ENCODE results near the gene PPP1R8.
"Not testable (repeated sequence)": the region's sequence is repeated elsewhere in the genome, so short reads cannot be mapped to it uniquely, and the experiment has no call there.

The PPP1R8 gene

DNA sequence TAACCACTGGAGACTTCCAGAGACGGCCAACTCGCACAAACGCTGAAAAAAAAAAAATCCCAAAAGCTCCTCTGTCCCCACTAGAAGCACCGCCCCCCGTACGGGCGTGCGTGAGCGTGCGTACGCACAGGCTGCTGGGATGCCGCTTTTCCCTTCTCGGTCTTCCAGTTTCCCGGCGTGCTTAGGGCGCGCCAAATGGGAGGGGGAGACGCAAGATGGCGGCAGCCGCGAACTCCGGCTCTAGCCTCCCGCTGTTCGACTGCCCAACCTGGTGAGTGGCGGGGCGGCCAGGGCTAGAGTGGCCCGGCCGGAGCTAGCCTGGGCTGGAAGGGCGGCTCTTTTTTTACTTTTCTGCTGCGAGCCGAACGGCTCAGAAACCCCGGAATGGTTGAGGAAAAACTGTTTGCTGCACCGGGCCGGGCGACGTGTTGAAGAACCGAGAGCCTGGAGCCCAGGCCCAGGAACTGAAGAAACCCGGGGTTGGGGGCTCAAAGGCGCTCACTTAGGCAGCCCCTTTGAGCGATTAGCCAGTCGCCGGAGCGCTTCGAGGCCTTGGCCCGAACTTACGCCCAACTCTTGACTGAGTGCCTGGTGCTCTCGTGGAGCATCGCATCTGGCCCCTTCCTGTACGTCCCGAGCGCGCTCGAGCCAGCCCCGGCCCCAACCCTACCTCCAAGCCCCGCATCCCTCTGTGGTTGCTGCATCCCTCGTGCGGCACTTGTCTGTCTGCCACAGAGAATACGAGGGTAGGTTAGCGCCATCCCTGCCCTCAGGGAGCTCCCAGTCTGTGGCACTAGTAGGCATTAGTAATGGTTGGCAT, at the start of gene PPP1R8:
PPP1R8 (plus strand) TSS at position 162 of the 820 bp plus-strand sequence; CDS start at position 216, 54 bp downstream.
- peak; percentile 95 for DNase-seq (ENCODE audit: low spot score)

DNA sequence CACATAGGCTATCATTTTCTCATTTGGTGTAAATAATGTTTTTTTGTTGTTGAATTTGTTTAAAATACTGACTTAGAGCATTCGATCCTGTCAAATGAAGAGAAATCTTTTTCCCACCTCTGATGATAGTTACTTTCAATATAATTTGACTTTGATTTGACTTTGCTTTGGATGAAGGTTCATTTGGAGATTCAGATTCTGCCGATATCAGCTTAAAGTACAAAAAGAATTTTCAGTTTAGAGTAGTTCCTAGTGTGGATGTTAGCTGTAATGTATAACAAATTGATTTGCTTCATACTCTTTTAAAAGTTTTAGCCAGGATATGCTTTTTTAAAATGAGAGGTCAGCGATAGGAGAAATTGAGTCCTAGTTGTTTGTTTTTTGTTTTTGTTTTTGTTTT, 47.6 kb upstream of the PPP1R8 start:
- no peak for DNase-seq (ENCODE audit: low spot score)

DNA sequence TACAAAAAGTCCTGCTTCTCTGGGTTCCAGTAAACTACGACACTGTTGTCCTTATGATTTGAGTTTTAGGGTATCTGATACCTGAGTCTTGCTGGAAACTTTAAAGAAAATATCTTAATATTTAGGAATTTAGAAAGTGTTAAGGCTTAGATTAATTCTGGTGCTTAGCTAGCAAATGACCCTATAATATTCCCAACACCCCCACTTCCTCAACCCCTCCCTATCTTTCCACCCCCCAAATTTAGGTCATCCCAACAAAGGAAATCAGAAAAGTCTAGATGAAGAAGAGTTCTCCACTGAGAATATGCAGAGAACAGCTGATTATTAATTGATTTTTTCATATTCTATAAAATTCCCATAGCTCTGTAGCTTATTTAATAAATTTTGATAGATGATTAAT, 45.9 kb upstream of the PPP1R8 start:
- DNase-seq (ENCODE audit: low spot score) = no peak

DNA sequence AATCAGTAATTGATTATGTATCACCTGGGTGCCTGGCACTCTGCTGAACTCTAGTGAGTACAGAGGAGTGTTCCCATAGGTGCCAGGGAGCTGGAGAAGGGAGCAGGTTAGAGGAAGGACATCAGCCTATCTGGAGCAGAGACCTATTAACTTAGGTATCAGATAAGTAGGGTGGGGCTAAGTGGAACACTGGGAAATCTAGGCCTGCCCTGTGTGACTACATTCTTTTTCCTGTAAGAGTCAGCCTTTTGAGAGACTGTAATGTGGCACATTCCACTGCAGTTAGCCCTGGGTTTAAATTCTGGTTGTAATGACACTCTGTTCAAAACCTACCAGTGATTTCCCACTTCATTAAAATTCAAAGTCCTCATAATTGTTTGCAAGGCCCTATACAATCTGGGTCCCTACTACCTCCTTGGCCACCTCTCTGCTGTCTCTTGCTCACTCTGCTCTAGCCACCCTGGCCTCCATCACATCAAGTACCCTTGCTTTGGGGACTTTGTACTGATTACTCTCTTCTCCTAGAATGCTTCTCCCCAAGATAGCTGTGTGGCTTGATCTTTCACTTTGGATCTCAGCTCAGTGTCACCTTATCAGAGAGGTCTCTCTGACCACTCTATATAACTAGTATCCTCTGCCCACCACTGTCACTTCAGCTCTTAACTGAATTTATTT, 44.7 kb upstream of the PPP1R8 start:
- no peak for DNase-seq (ENCODE audit: low spot score)

DNA sequence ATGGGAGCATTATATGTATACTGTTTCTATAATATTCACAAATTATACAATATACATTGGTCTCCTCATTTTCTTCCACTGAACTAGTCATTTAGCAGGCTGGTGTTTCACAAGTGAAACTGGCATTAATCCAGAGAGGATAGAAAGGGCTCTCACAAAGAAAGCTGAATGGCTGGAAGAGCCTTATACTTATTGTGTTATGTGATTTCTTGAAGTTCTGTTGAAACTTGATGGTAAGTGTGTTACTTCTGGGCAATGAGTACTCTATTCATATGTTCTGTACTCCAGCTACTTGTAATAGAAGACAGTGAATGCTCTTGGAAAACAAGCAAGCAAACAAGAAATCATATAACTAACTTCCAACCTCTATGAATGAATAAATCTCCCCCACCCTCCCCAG, 42.7 kb upstream of the PPP1R8 start:
- no peak for DNase-seq (ENCODE audit: low spot score)

DNA sequence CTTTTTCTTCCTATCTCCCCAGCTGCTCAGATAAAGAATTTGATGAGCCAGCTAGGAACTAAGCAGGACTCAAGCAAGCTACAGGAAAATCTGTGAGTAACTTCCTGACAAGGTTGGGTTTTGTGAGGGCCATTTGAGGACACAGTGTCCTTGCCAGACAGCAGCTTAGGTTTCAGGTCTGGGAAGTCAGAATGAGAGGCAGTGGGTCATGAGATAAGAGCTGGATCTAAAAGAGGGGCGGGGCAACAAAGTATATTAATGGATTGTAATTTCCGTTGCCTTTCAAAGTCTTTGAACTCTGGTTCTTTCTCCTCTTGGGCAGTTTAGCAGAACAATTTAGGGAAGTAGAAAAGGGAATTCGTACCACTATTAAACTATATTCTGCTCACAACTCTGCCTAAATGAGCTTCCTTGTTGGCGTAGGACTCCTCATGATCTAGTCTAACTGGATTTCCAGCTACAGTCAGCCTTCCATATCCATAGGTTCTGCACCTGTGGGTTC, 41.0 kb upstream of the PPP1R8 start:
- DNase-seq (ENCODE audit: low spot score) = no peak

DNA sequence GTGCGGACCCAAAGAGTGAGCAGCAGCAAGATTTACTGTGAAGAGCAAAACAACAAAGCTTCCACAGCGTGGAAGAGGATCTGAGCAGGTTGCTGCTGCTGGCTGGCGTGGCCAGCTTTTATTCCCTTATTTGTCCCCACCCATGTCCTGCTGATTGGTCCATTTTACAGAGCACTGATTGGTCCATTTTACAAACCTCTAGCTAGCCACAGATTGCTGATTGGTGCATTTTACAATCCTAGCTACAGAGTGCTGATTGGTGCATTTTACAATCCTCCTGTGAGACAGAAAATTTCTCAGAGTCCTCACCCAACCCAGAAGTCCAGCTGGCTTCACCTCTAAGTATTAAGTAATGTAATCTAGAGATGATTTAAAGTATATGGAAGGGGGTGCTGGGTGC, 40.3 kb upstream of the PPP1R8 start:
- DNase-seq (ENCODE audit: low spot score) = not testable (repeated sequence)

DNA sequence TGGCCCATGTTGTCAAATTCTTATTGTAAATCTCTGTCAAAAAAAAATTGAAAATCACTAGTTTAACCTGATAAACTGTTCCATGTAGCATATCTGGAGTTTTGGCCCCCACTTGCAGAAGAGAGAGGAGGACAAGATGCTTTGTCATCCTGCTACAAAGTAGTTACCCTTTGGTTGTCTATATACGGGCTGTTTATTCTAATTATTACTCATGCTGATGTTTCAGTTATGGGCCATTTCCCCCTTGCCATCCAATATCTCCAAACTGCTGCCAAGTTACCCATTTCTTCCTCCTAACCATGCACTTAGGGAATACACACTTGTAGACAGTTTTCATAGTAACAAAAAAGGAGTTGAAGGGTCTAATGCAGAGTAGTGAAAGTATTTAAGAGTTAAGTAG, 35.0 kb upstream of the PPP1R8 start:
- peak; percentile 46 for DNase-seq (ENCODE audit: low spot score)

DNA sequence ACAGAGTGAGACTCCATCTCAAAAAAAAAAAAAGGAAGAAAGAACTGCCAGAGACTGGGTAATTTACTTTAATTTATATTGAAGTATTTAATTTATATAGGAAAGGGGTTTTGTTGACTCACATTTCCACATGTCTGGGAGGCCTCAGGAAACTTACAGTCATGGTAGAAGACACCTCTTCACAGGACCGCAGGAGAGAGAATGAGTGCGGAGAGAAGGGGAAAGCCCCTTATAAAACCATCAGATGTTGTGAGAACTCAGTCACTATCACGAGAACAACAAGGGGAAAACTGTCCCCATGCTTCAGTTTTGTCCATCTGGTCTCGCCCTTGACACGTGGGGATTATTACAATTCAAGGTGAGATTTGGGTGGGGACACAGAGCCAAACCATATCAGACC, 25.8 kb upstream of the PPP1R8 start:
- peak; percentile 16 for DNase-seq (ENCODE audit: low spot score)

DNA sequence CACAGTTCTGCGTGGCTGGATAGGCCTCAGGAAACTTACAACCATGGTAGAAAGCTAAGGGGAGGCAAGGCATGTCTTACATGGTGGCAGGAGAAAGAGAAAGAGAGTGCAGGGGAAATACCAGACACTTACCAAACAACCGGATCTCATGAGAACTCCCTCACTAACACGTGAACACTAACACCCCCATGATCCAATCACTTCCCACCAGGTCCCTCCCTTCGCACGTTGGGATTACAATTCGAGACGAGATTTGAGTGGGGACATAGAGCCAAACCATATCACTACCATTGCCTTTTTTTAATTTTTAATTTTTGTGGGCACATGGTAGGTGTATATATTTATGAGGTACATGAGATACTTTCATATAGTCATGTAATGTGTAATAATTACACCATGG, 23.8 kb upstream of the PPP1R8 start:
- no peak for DNase-seq (ENCODE audit: low spot score)

DNA sequence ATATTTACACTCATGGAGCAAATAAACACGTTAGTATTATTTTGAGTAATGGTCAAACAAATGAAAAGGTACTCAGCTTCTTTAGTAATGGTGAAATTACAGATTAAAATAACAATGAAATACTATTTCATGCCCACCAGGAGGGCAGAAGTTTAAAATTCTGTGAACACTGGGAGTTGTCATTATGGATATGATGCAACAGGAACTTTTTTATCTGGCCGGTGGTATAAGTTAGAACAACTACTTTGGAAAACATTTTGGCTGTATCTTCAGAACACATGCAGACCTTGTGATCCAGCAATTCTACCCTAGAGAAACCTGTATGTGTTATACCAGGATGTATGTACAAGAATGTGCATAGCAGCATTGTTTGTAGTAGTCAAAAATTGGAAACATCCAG, 23.2 kb upstream of the PPP1R8 start:
- no peak for DNase-seq (ENCODE audit: low spot score)

DNA sequence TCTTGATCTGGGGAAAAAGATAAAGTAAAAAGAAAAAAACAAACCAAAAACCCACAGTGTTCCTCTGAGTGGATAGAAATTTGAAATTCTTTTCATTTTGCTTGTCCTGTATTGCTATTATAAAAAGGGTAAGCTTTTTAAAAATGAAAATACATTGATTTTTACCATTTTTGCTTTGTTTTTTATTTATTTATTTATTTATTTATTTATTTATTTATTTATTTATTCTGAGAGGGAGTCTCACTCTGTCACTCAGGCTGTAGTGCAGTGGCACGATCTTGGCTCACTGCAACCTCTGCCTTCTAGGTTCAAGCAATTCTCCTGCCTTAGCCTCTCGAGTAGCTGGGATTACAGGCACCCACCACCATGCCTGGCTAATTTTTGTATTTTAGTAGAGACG, 22.5 kb upstream of the PPP1R8 start:
- DNase-seq (ENCODE audit: low spot score) = not testable (repeated sequence)

DNA sequence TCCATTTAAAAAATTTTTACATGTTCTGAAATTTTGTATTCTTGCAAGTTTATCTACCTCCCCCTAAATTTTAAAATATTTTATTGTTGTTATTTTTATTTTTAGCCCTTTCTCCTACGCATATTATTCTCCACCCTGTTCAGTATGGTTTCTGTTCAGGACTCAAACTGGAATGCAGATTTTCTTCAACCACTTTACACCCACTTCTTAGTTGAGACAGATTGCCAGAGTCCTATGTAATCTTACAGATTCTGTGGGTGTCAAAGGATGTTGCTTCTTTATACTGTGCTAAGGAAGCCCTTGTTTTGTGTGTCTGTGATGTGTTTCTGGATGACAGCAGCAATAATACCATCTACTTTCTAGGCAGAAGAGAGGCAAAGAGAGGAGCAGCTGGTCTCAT, 20.7 kb upstream of the PPP1R8 start:
- DNase-seq (ENCODE audit: low spot score) = no peak

DNA sequence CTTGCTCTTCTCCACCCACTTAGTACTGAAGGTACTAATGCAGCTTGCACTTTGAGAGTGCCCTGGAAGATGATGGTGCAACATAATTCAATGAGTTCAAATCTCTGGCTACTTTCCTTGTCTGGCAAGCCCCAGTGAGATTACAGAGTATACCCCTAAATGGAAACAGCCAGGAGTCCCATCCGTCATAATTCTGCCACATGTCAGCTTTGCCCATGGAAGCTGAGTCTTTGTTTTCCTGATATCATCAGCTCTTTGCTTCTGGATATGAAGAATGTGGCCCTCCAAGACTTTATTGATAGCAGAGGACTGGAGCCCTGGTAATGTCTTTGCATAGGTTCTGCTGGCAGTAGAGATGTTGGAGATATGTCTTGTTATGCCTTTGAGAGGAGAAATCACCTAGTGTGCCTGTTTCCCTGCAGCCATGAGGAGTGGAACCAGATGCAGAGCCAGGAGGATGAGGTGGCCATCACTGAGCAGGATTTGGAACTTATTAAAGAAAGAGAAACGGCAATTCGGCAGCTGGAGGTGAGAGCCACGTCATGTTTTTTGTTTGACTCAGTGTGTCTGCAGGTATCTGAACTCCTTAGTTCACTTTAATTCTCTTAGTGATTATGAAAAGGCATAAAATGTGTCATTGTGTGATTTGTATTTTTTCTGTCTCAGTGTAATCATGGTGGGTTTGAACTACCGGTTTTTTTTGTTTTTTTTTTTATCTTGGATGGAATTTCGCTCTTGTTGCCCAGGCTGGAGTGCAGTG, 18.7 kb upstream of the PPP1R8 start:
- DNase-seq (ENCODE audit: low spot score) = peak; percentile 37

DNA sequence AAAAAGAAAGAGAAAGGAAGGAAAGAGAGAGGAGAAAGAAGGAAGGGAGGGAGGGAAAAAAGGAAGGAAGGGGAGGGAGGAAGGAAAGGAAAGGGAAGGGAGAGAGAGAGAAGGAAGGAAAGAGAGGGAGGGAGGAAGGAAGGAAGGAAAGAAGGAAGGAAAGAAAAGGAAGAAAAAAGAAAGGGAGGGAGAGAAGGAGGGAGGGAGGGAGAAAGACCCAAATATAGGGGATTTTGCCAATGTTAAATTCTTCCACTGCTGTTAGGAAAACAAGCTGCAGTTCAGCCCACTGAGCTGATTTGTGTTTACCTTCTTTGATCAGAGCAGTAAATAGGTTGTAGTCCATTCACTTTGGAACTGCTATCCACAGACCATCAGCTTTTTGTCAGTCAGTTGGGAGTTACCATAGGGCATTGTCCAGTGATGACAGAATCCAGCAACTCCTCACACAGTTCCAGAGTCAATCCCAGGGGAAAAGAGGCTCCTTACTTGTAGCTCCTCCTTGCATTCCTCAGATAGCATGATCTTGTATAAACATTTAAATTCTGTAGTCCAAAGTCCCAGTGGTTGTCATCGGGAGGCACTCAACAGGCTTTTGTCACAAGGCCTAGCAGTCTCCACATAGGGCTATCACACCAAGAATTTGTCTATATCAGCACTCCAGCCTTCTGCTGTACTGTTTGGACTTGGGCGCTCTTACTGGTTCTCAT, 13.5 kb upstream of the PPP1R8 start:
- DNase-seq (ENCODE audit: low spot score) = no peak

DNA sequence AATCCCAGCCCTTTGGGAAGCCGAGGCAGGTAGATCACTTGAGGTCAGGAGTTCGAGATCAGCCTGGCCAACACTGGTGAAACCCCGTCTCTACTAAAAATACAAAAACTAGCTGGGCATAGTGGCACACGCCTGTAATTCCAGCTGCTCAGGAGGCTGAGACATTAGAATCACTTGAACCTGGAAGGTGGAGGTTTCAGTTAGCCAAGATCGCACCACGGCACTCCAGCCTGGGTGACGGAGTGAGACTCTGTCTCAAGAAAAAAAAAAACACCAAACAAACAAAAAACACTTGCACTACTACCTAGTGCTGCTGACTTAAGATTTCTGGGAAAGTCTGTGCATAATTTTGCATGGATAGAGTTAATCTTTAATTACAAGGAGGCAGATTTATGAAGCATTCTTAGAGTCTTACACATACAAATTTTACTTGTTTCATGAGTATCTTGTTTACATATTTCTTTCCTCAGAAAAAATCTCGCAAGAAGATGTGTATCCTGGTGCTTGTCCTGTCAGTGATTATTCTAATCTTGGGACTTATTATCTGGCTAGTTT, 8.7 kb upstream of the PPP1R8 start:
- no peak for DNase-seq (ENCODE audit: low spot score)

DNA sequence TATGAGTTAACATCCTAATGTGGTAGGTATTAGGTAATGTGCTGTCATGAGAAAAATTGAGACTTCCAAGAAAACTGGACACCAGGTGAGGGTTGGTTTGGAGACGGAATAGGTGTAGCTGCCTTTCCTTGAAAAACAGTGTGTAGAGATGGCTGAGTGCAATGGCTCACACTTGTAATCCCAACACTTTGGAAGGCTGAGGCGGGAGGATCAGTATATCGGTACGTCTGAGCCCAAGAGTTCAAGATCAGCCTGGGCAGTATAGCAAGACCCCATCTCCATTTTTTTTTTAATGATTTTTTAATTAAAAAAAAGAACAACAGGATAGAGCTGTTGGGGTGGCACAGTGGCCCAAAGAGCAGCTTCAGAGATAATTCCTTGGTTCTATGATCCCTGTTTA, 6.8 kb upstream of the PPP1R8 start:
- no peak for DNase-seq (ENCODE audit: low spot score)

DNA sequence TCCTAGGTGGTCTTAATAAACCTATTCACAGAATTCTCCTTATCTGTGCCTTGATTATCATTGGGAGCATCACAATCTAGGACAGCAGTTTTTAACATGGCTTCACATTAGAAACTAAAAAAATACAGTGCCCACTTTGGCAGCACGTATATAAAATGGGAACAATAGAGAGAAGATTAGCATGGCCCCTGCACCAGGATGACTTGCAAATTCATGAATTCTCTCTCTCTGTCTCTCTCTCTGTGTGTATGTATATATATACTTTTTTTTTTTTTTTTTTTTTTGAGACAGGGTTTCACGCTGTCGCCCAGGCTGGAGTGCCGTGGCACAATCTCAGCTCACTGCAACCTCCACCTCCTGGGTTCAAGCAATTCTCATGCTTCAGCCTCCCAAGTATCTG, 6.2 kb upstream of the PPP1R8 start:
- DNase-seq (ENCODE audit: low spot score) = no peak

DNA sequence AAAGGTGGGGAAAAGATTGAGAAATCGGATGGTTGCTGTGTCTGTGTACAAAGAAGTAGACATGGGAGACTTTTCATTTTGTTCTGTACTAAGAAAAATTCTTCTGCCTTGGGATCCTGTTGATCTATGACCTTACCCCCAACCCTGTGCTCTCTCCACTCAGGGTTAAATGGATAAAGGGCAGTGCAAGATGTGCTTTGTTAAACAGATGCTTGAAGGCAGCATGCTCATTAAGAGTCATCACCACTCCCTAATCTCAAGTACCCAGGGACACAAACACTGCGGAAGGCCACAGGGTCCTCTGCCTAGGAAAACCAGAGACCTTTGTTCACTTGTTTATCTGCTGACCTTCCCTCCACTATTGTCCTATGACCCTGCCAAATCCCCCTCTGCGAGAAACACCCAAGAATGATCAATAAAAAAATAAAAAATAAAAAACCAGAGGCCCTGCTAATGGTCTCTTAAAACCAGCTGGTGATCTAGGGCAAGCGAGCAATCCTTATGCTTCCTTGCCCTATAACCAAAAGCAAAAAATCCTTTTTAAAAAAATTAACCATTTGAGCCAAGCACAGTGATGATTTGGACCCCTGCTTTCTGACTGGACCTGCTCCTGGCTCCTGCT, 1.1 kb upstream of the PPP1R8 start:
- not testable (repeated sequence) for DNase-seq (ENCODE audit: low spot score)

DNA sequence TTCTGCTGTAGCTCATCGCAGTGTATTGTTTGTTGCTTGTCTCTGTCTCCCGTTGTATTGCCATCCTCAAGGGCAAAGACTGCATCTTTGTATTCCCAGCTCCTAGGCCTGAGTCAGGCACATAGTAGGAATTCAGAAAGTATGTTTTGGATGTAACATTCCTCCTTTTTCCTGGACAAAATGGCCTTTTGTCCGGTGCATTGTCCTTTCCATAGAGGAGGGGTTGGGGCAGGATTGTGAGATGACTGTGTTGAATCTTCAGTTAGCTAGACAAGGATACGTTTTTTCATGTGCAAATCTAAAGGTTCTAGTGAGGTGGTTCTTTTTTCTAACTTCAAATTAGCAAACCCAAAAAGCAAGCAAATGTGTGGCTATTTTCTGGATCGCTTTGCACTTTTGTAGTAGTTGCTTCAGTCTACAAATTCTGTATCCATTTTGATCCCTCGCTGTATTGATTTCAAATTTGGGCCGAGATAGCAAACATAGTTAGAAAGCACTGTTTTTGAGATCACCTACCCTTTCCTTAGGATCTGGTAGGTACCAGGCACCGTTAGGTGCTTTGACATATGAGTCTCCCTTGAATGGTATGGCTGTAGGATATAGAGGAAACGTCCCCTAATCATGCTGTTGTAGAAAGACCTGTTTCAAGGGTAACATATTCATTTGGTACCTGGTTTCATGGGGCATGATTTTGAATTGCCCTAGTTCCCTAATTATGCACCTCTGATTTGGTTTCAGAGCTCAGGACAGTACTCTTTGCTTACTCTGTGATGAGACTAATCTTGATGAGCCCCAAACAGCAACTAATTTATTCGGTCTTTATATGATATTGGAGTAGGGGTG, 1.2 kb downstream of the PPP1R8 start:
- DNase-seq (ENCODE audit: low spot score) = no peak

Measured in activated CD4-positive, alpha-beta T cell treated with anti-CD3 and anti-CD28 coated beads, Interleukin-2, Interleukin-4, amounts not matched to agents 100 ng/mL and 50 ng/mL, durations not matched to agents 16 hours and 8 hours (primary cell).